OCI-LY3 (cell line): ENCODE data around the gene CUTC.

Experiments
- H2AFZ ChIP-seq: fragments of 200-600, 300-600 bp; shearing (Covaris generic); 2 replicates; pipeline ENCODE4 v1.6.0; 2014; ENCODE audit warnings: antibody characterized with exemption, low read depth, low read length
- H3K27ac ChIP-seq: fragments of 200-600, 300-600 bp; sonication (generic); 2 replicates; pipeline ENCODE4 v1.5.1; 2014; ENCODE audit warnings: mild to moderate bottlenecking, low read length, moderate library complexity, mixed read lengths
- H3K27me3 ChIP-seq: fragments of 200-600, 300-600 bp; sonication (generic); 2 replicates; pipeline ENCODE4 v1.6.1; 2014; ENCODE audit warnings: low read depth, low read length, mixed read lengths
- H3K36me3 ChIP-seq: fragments of 200-600, 300-600 bp; sonication (generic); replicated peaks from 2 replicates; pipeline ENCODE3; 2014; ENCODE audit warnings: low read depth, low read length, mixed read lengths
- H3K4me1 ChIP-seq: fragments of 300-600, 200-600 bp; sonication (generic); 2 replicates; pipeline ENCODE4 v1.6.1; 2014; ENCODE audit warnings: low read length, mixed read lengths
- H3K4me2 ChIP-seq: fragments of 200-600, 300-600 bp; sonication (generic); 2 replicates; pipeline ENCODE4 v1.6.1; 2014; ENCODE audit warnings: low read length, mixed read lengths
- H3K4me3 ChIP-seq: fragments of 300-600, 200-600 bp; sonication (generic); 2 replicates; pipeline ENCODE4 v1.5.1; 2014; ENCODE audit warnings: antibody characterized with exemption, mild to moderate bottlenecking, low read length, moderate library complexity
- H3K79me2 ChIP-seq: fragments of 300-600, 200-600 bp; shearing (Covaris generic); 2 replicates; pipeline ENCODE4 v1.6.1; 2014; ENCODE audit warnings: mild to moderate bottlenecking, low read length, mixed read lengths
- H3K9ac ChIP-seq: fragments of 300-600, 200-600 bp; shearing (Covaris generic); 2 replicates; pipeline ENCODE4 v1.6.0; 2014; ENCODE audit warnings: mild to moderate bottlenecking, low read length, moderate library complexity
- H3K9me3 ChIP-seq: fragments of 200-600, 300-600 bp; shearing (Covaris generic); 2 replicates; pipeline ENCODE4 v1.6.1; 2014; ENCODE audit warnings: low read length, mixed read lengths; ENCODE audit not compliant: insufficient read depth
- H4K20me1 ChIP-seq: fragments of 200-600, 300-600 bp; sonication (generic); 2 replicates; pipeline ENCODE4 v1.6.1; 2016; ENCODE audit warnings: low read length, mixed read lengths; ENCODE audit not compliant: insufficient read depth
- EZH2phosphoT487 ChIP-seq: fragments of 200-600 bp; shearing (Covaris generic); IDR thresholded peaks from 2 replicates; pipeline ENCODE4 v1.6.1; 2018; ENCODE audit warnings: antibody characterized with exemption, mixed run types, low read depth
- TF ChIP-seq, protein P1 (sequence below): fragments of 200-600, 300-600 bp; sonication (generic); IDR thresholded peaks from 2 replicates; pipeline ENCODE4 v1.5.1; 2014; ENCODE audit warnings: antibody characterized with exemption, low read length, low read depth

Gene CUTC, protein sequence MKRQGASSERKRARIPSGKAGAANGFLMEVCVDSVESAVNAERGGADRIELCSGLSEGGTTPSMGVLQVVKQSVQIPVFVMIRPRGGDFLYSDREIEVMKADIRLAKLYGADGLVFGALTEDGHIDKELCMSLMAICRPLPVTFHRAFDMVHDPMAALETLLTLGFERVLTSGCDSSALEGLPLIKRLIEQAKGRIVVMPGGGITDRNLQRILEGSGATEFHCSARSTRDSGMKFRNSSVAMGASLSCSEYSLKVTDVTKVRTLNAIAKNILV

DNA sequence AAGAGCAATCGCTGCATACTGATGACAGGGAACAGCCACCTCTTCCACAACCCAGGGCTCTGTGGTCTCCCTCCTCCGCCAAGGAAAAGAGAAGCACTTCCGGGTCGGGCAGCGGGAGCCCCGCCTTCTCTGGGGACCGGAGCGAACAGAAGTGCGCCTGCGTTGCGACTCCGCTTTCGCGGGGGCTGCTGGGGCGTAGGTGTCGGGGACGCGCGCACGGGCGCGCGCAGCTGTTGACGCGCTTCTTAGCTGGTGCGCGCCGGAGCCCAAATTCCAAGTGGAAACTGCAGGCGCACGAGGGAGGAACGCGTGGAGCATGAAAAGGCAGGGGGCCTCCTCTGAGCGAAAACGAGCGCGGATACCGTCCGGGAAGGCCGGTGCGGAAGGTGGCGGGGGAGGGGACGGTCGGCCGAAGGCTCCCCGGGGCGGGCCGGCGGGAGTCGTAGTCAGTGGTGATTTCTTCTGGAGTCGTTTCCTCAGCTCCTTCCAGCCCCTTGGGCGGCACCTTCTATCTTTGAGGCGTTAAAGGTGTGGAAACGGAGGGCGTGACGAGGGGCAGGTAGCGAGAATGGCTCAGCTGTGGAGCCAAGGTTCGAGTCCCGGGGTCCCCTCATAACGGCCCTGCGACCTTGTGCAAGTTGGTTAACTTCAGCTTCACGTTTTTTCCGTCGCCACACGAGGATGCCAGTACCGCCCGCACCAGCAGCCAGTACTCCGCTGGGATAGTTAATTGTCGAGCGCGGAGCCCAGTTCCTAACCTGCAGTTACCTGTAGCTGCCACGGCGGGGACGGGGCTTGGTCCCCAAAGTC is at the start of gene CUTC, which contains the start of gene COX15:
Gene CUTC, plus strand, starts transcription at position 202 of the 810 bp plus-strand sequence. Its CDS starts 115 bp downstream, at position 317.
Gene COX15, minus strand, starts transcription at position 95 of the 810 bp plus-strand sequence. Its CDS starts 78 bp downstream, at position 17.
- Histone ChIP-seq H3K27ac (peak within 1 kb of the TSS; percentile 55), H3K9ac (peak within 1 kb of the TSS; percentile 74), H2AFZ (peak within 1 kb of the TSS; percentile 71), H3K9me3 (no peaks in the 10 kb centered on the region), H3K4me3 (peak within 1 kb of the TSS; percentile 85), H4K20me1 (no peaks in the 10 kb centered on the region), H3K36me3 (peaks cover 11% of the 10 kb centered on the region), H3K4me1 (peaks cover 7% of the 10 kb centered on the region), H3K79me2 (peaks cover 42% of the 10 kb centered on the region), H3K4me2 (peak within 1 kb of the TSS; percentile 60), H3K27me3 (no peaks in the 10 kb centered on the region)
- no peak for TF ChIP-seq EZH2phosphoT487
- TF ChIP-seq, protein P1, sequence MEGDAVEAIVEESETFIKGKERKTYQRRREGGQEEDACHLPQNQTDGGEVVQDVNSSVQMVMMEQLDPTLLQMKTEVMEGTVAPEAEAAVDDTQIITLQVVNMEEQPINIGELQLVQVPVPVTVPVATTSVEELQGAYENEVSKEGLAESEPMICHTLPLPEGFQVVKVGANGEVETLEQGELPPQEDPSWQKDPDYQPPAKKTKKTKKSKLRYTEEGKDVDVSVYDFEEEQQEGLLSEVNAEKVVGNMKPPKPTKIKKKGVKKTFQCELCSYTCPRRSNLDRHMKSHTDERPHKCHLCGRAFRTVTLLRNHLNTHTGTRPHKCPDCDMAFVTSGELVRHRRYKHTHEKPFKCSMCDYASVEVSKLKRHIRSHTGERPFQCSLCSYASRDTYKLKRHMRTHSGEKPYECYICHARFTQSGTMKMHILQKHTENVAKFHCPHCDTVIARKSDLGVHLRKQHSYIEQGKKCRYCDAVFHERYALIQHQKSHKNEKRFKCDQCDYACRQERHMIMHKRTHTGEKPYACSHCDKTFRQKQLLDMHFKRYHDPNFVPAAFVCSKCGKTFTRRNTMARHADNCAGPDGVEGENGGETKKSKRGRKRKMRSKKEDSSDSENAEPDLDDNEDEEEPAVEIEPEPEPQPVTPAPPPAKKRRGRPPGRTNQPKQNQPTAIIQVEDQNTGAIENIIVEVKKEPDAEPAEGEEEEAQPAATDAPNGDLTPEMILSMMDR, result peak; percentile 22

DNA sequence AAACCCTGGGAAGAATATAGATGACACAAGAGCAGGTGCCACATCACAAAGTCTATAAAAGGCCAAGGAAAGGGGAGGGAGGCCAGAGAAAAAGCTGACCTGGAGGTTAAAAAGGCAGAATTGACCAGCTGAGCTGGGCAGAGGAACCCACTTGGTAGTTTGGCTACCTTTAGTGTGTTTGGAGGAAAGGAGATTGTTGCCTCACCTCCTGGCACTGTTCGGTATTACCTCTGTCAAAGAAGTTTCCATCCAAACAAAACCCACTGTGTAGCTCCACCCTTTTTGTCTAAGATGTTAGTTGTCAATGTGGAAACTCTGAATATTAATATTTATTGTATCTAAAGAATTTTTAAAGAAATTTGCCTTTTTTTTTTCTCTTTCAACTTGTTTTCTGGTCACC is 49.3 kb upstream of the CUTC start:
- H3K36me3 ChIP-seq, result no peaks in the 10 kb centered on the region
- H3K9me3 ChIP-seq, result no peaks in the 10 kb centered on the region
- no peak overlapping the region for H3K27ac ChIP-seq
- no peak overlapping the region for H2AFZ ChIP-seq
- H4K20me1 ChIP-seq, result no peaks in the 10 kb centered on the region
- no peaks in the 10 kb centered on the region for H3K27me3 ChIP-seq
- no peak overlapping the region for H3K4me3 ChIP-seq
- no peak overlapping the region for H3K4me2 ChIP-seq
- TF ChIP-seq, protein P1, result no peak
- TF ChIP-seq EZH2phosphoT487, result no peak
- no peak overlapping the region for H3K9ac ChIP-seq
- no peaks in the 10 kb centered on the region for H3K79me2 ChIP-seq
- peaks cover 18% of the 10 kb centered on the region for H3K4me1 ChIP-seq

DNA sequence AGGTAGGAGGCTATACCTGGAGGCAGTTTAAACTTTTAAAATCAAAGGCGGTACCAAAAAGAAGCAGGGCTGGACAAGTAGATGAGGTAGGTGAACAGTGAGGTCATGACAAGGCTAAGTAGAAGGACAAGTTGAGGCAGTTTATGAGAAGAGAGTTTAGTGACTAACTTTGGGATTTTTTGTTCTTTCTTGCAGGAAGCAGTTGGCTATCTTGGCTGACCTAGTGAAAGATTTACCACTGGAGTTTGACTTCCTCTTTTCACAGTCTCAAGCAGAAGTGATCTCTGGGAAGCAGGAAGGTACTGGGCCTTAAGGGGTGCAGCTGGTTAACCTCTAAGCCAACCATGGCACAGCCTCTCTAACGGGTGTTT is 46.5 kb upstream of the CUTC start:
- Histone ChIP-seq H3K4me3 (peak overlapping the region; percentile 24; the same call in 1 of the 2 replicates), H3K27me3 (no peaks in the 10 kb centered on the region), H4K20me1 (no peaks in the 10 kb centered on the region), H3K9ac (no peak overlapping the region), H3K9me3 (no peaks in the 10 kb centered on the region), H3K4me1 (peaks cover 24% of the 10 kb centered on the region), H3K4me2 (peak overlapping the region; percentile 44), H3K79me2 (no peaks in the 10 kb centered on the region), H3K36me3 (no peaks in the 10 kb centered on the region), H3K27ac (peak overlapping the region; percentile 61), H2AFZ (no peak overlapping the region)
- no peak for TF ChIP-seq EZH2phosphoT487
- TF ChIP-seq, protein P1, result no peak

DNA sequence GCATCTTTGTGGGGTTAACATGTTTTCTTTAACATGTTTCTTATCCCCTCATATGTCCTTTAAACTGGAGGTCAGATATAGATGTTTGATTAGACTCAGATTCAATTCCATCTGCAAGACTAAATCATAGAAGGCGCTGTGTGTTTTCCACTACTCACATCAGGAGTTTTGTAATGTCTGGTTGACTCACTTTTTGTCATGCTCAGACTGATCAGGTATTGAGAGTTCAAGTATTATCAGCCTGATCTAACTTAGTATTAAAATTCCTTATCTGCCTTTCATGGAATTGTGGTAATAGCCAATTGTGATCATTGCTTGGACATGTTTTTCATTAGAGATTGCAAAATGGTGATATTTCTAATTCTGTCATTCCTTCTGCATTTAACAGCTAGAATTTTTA is 42.6 kb upstream of the CUTC start:
- Histone ChIP-seq H3K4me2 (no peak overlapping the region), H4K20me1 (no peaks in the 10 kb centered on the region), H3K79me2 (no peaks in the 10 kb centered on the region), H3K27ac (no peak overlapping the region), H3K36me3 (no peaks in the 10 kb centered on the region), H3K9me3 (no peaks in the 10 kb centered on the region), H3K9ac (no peak overlapping the region), H3K4me1 (peaks cover 24% of the 10 kb centered on the region), H3K4me3 (no peak overlapping the region), H2AFZ (no peak overlapping the region), H3K27me3 (no peaks in the 10 kb centered on the region)
- TF ChIP-seq EZH2phosphoT487, result no peak
- TF ChIP-seq, protein P1, result no peak
